PC-3 (cell line): ENCODE measurements around the gene NEDD4L.

Source experiments
- EZH2 ChIP-seq: fragments of 300-600 bp; sonication (generic); IDR thresholded peaks from one replicate; pipeline ENCODE4 v1.6.1; 2017; ENCODE audit warnings: antibody characterized with exemption, mild to moderate bottlenecking, low read length; ENCODE audit not compliant: unreplicated experiment
- EZH2phosphoT487 ChIP-seq: fragments of 300-600 bp; sonication (generic); IDR thresholded peaks from 2 replicates; pipeline ENCODE4 v1.6.1; 2018; ENCODE audit warnings: mild to moderate bottlenecking, antibody characterized with exemption, low read length, borderline replicate concordance
- TF ChIP-seq, protein P1 (sequence below): fragments of 300-600 bp; sonication (generic); conservative IDR thresholded peaks from 2 replicates; pipeline ENCODE4 v1.5.1; 2017; ENCODE audit warnings: antibody characterized with exemption, low read depth, mild to moderate bottlenecking, low read length

DNA sequence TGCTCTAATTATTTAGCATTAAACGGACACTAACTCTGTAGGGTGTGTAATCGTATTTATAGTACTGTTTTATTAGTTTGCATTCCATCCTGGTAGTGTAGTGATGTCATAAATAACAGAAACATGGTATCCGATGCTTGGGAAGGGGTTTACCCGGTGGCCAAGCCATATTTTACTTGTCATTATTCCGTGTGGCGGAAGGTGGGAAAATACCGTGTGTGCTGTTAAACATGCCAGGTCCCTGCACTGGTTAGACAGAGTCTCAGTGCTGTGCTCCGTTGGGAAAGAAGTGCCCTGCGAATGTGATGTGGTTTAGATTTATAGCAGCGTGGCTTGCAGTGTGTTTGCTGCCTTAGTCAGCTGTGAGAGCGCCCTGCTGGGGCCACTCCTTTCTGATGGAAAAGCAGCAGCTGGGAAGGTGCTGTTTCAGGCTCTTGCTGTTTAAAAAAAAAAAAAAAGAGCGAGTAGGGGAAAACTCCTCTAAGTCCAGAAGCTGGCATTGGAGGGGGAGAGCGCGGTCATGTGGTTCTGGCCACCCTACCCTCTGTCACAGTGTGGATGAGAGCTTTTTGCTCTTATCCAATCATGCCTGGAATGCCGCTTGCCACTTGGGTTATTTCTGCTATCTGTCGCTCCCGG is 211.0 kb downstream of the NEDD4L start:
- TF ChIP-seq, protein P1, sequence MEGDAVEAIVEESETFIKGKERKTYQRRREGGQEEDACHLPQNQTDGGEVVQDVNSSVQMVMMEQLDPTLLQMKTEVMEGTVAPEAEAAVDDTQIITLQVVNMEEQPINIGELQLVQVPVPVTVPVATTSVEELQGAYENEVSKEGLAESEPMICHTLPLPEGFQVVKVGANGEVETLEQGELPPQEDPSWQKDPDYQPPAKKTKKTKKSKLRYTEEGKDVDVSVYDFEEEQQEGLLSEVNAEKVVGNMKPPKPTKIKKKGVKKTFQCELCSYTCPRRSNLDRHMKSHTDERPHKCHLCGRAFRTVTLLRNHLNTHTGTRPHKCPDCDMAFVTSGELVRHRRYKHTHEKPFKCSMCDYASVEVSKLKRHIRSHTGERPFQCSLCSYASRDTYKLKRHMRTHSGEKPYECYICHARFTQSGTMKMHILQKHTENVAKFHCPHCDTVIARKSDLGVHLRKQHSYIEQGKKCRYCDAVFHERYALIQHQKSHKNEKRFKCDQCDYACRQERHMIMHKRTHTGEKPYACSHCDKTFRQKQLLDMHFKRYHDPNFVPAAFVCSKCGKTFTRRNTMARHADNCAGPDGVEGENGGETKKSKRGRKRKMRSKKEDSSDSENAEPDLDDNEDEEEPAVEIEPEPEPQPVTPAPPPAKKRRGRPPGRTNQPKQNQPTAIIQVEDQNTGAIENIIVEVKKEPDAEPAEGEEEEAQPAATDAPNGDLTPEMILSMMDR, result no peak
- TF ChIP-seq EZH2 (no peak), EZH2phosphoT487 (no peak)
